H1 (cell line): Measurements from ENCODE around the gene JDP2. TPM values are rescaled to one million over a fixed set of nuclear protein-coding genes. Genes with fewer than 3 reads are reported as not detected.
A peak's percentile ranks its signal among the peaks of the same experiment; 100 is the strongest.

Experiments used
- CTCF ChIA-PET: fragments of 300-600 bp; sonication (Branson Sonifier 250); formaldehyde crosslinking; loops from one replicate; lab custom pipeline; 2021; ENCODE audit not compliant: partially characterized antibody; lab: Charles Lee
- POLR2A ChIA-PET: fragments of 300-600 bp; sonication (Branson Sonifier 250); formaldehyde crosslinking; loops from one replicate; lab custom pipeline; 2021; ENCODE audit warnings: inconsistent platforms; ENCODE audit not compliant: partially characterized antibody; lab: Charles Lee
- DNase-seq, 2 experiments: peaks; one replicate each; pipeline versions ENCODE4 v3.0.0 to v3.0.0-alpha.2; 2010 to 2022; ENCODE audit warnings: low spot score in 2 of 2, low read depth in 1 of 2, mixed read lengths in 1 of 2
- FAIRE-seq: peaks from 2 replicates; lab custom pipeline; 2011; peaks lifted over from hg19 to GRCh38; lab: Jason Lieb, UNC
- H2AFZ ChIP-seq: 2 replicates; pipeline ENCODE4 v1.8.1; 2012; ENCODE audit warnings: low read length, inconsistent platforms
- H2AK5ac ChIP-seq: 2 replicates; pipeline ENCODE4 v1.6.1; 2013; ENCODE audit warnings: low read depth, low read length
- H2BK120ac ChIP-seq: replicated peaks from 2 replicates; pipeline ENCODE3; 2013; ENCODE audit warnings: low read depth, low read length, inconsistent platforms
- H2BK12ac ChIP-seq: 2 replicates; pipeline ENCODE4 v1.6.1; 2013; ENCODE audit warnings: low read depth, low read length
- H2BK15ac ChIP-seq: 2 replicates; pipeline ENCODE4 v1.6.1; 2013; ENCODE audit warnings: low read length
- H2BK20ac ChIP-seq: 2 replicates; pipeline ENCODE4 v1.6.1; 2013; ENCODE audit warnings: low read length
- H2BK5ac ChIP-seq: 2 replicates; pipeline ENCODE4 v1.6.1; 2013; ENCODE audit warnings: low read depth, low read length
- H3K14ac ChIP-seq: 2 replicates; pipeline ENCODE4 v1.6.1; 2013; ENCODE audit warnings: inconsistent platforms; ENCODE audit not compliant: insufficient read length
- H3K18ac ChIP-seq: 2 replicates; pipeline ENCODE4 v1.6.1; 2013; ENCODE audit warnings: low read length; ENCODE audit errors: extremely low read depth
- H3K23ac ChIP-seq: 2 replicates; pipeline ENCODE4 v1.6.1; 2013; ENCODE audit warnings: inconsistent platforms; ENCODE audit not compliant: insufficient read length
- H3K23me2 ChIP-seq: 2 replicates; pipeline ENCODE4 v1.6.1; 2013; ENCODE audit warnings: low read depth, low read length
- H3K27ac ChIP-seq: 2 replicates; pipeline ENCODE4 v1.6.1; 2011; ENCODE audit warnings: low read depth, low read length, inconsistent platforms
- H3K27me3 ChIP-seq, 4 experiments: replicated peaks in 1 of 4; 1 replicate in 1 of 4; 2 replicates in 3 of 4; pipeline versions ENCODE4 v1.6.1 to v1.8.1; 2011 to 2013; ENCODE audit warnings: low read length in 3 of 4, mild to moderate bottlenecking in 3 of 4, inconsistent platforms in 2 of 4, mixed read lengths in 2 of 4, moderate library complexity in 1 of 4; ENCODE audit not compliant: control insufficient read depth in 3 of 4, insufficient read depth in 3 of 4; ENCODE audit errors: extremely low read depth in 1 of 4
- H3K36me3 ChIP-seq, 4 experiments: 2 replicates each; pipeline versions ENCODE4 v1.6.1 to v1.8.1; 2011 to 2013; ENCODE audit warnings: mild to moderate bottlenecking in 4 of 4, low read length in 3 of 4, moderate library complexity in 2 of 4, control low read depth in 1 of 4, inconsistent platforms in 1 of 4; ENCODE audit not compliant: insufficient read depth in 4 of 4, control insufficient read depth in 2 of 4
- H3K4ac ChIP-seq: replicated peaks from 2 replicates; pipeline ENCODE3; 2013; ENCODE audit warnings: low read length, low read depth, mixed read lengths, inconsistent platforms; ENCODE audit not compliant: insufficient read length
- H3K4me1 ChIP-seq, 4 experiments: replicated peaks in 1 of 4; 1 replicate in 1 of 4; 2 replicates in 3 of 4; pipeline versions ENCODE4 v1.6.1 to v1.8.1; 2011 to 2013; ENCODE audit warnings: low read length in 3 of 4, inconsistent platforms in 2 of 4, mixed read lengths in 1 of 4; ENCODE audit not compliant: insufficient read depth in 4 of 4, control insufficient read depth in 3 of 4
- H3K4me2 ChIP-seq, 2 experiments: 2 replicates each; pipeline versions ENCODE4 v1.6.1 to v1.8.1; 2011 to 2013; ENCODE audit warnings: low read depth in 2 of 2, low read length in 2 of 2, control low read depth in 1 of 2, inconsistent platforms in 1 of 2, mild to moderate bottlenecking in 1 of 2; ENCODE audit not compliant: insufficient read depth in 1 of 2
- H3K4me3 ChIP-seq, 4 experiments: fragments of 200-600, 300-600 bp in 1 of 4; sonication (generic), shearing (Covaris generic), sonication (Bioruptor Twin) in 1 of 4; 2 replicates each; pipeline versions ENCODE4 v1.5.1 to v1.8.1; 2011 to 2016; ENCODE audit warnings: low read length in 4 of 4, low read depth in 3 of 4, control low read depth in 2 of 4, inconsistent platforms in 2 of 4, mild to moderate bottlenecking in 2 of 4, mixed read lengths in 1 of 4, moderate library complexity in 1 of 4; ENCODE audit not compliant: insufficient read depth in 2 of 4; ENCODE audit errors: extremely low read depth in 1 of 4
- H3K56ac ChIP-seq: replicated peaks from 2 replicates; pipeline ENCODE3; 2013; ENCODE audit warnings: low read depth, mild to moderate bottlenecking, mixed read lengths, low read length, inconsistent platforms; ENCODE audit not compliant: insufficient read length
- H3K79me1 ChIP-seq: 2 replicates; pipeline ENCODE4 v1.6.1; 2013; ENCODE audit warnings: low read depth, low read length, control low read depth
- H3K79me2 ChIP-seq, 2 experiments: 2 replicates each; pipeline versions ENCODE4 v1.6.1 to v1.8.1; 2012 to 2013; ENCODE audit warnings: low read length in 2 of 2, mild to moderate bottlenecking in 2 of 2, inconsistent platforms in 1 of 2; ENCODE audit not compliant: insufficient read depth in 2 of 2, control insufficient read depth in 1 of 2
- H3K9ac ChIP-seq, 4 experiments: replicated peaks in 1 of 4; 1 replicate in 1 of 4; 2 replicates in 3 of 4; pipeline versions ENCODE4 v1.6.1 to v1.8.1; 2011 to 2013; ENCODE audit warnings: low read depth in 3 of 4, low read length in 3 of 4, control low read depth in 2 of 4, mild to moderate bottlenecking in 2 of 4, moderate library complexity in 2 of 4, inconsistent platforms in 1 of 4; ENCODE audit errors: extremely low read depth in 1 of 4
- H3K9me3 ChIP-seq, 2 experiments: 2 replicates each; pipeline versions ENCODE4 v1.6.1 to v1.8.1; 2012 to 2013; ENCODE audit warnings: mild to moderate bottlenecking in 2 of 2, moderate library complexity in 2 of 2, control low read depth in 1 of 2, inconsistent platforms in 1 of 2, low read depth in 1 of 2, low read length in 1 of 2, mixed read lengths in 1 of 2; ENCODE audit not compliant: insufficient read depth in 2 of 2
- H4K20me1 ChIP-seq, 2 experiments: replicated peaks in 1 of 2; 2 replicates each; pipeline versions ENCODE3 to v1.8.1; 2011 to 2013; ENCODE audit warnings: inconsistent platforms in 2 of 2, low read length in 2 of 2, mild to moderate bottlenecking in 1 of 2; ENCODE audit not compliant: insufficient read depth in 2 of 2, control insufficient read depth in 1 of 2
- H4K5ac ChIP-seq: 2 replicates; pipeline ENCODE4 v1.6.1; 2013; ENCODE audit warnings: low read length, low read depth, mixed read lengths, inconsistent platforms; ENCODE audit not compliant: insufficient read length
- H4K8ac ChIP-seq: 2 replicates; pipeline ENCODE4 v1.8.0; 2013; ENCODE audit warnings: mild to moderate bottlenecking, moderate library complexity, low read length, inconsistent platforms; ENCODE audit not compliant: insufficient read depth; ENCODE audit errors: extremely low read depth
- H4K91ac ChIP-seq: replicated peaks from 2 replicates; pipeline ENCODE3; 2013; ENCODE audit warnings: low read length, mixed read lengths, inconsistent platforms; ENCODE audit not compliant: insufficient read length
- ASH2L ChIP-seq: fragments of 200-600, 300-600 bp; sonication (generic); IDR thresholded peaks from one replicate; pipeline ENCODE4 v1.7.1; 2017; ENCODE audit warnings: low read length
- GTF2F1 ChIP-seq: IDR thresholded peaks from 2 replicates; pipeline ENCODE4 v1.6.1; 2012; ENCODE audit warnings: low read depth, low read length, improper control_type of control experiment, borderline replicate concordance
- JUND ChIP-seq: IDR thresholded peaks from 2 replicates; pipeline ENCODE4 v1.6.1; 2011; ENCODE audit warnings: mild to moderate bottlenecking, improper control_type of control experiment, low read length
- MAFK ChIP-seq: IDR thresholded peaks from 2 replicates; pipeline ENCODE4 v1.6.1; 2012; ENCODE audit warnings: low read depth, mild to moderate bottlenecking, improper control_type of control experiment, low read length
- RXRA ChIP-seq: IDR thresholded peaks from 2 replicates; pipeline ENCODE4 v1.6.1; 2011; ENCODE audit warnings: low read depth, mild to moderate bottlenecking, low read length, moderate library complexity; ENCODE audit not compliant: insufficient read depth
- ZNF274 ChIP-seq: IDR thresholded peaks from 2 replicates; pipeline ENCODE4 v1.7.0; 2012; ENCODE audit warnings: low read length, borderline replicate concordance; ENCODE audit errors: extremely low read depth
- WGBS, 2 experiments: shearing (Covaris generic) in 1 of 2; methylation state at CpG; one replicate each; pipeline versions ENCODE4 v1.1.6 to v1.1.7; 2013 to 2015; ENCODE audit warnings: low lambda C conversion rate in 2 of 2, mixed read lengths in 2 of 2, inconsistent platforms in 1 of 2, low coverage in 1 of 2, missing lambda C conversion rate in 1 of 2; ENCODE audit not compliant: insufficient replicate concordance in 2 of 2, insufficient coverage in 1 of 2, insufficient read length in 1 of 2; ENCODE audit errors: extremely low coverage in 1 of 2, missing lambda C conversion rate in 1 of 2; 5-methylcytosine and 5-hydroxymethylcytosine counted together
- polyA plus RNA-seq, 7 experiments: library from polyadenylated mRNA; depleted of rRNA in 3 of 7; stranded (reverse) in 5 of 7; unstranded in 2 of 7; fragments of >200 nt in 5 of 7; fragments of 200-250 nt in 2 of 7; gene quantifications; 1 replicate in 5 of 7; 2 replicates in 1 of 7; 4 replicates in 1 of 7; pipeline versions ENCODE4 v1.2.1 to v1.2.3, GENCODE V29; 2011 to 2013; ENCODE audit warnings: missing spikeins in 2 of 7, mixed read lengths in 2 of 7
- total RNA-seq: library from RNA; stranded (reverse); fragmentation: NEBNext Ultra II Directional; extraction: Animal tissue kit (Norgen Biotek cat#: 25700); gene quantifications from 2 replicates; pipeline ENCODE4 v1.2.1, GENCODE V29; 2021
- TF ChIP-seq, protein P1 (sequence below), 3 experiments: IDR thresholded peaks; 1 replicate in 2 of 3; 2 replicates in 1 of 3; pipeline versions ENCODE4 v1.5.1 to v1.6.1; 2011; ENCODE audit warnings: low read length in 3 of 3, mild to moderate bottlenecking in 3 of 3, inconsistent platforms in 2 of 3, low read depth in 1 of 3, moderate library complexity in 1 of 3; ENCODE audit not compliant: insufficient read depth in 1 of 3; ENCODE audit errors: control extremely low read depth in 1 of 3
- TF ChIP-seq, protein P2 (sequence below): IDR thresholded peaks from 2 replicates; pipeline ENCODE4 v1.6.1; 2011; ENCODE audit warnings: low read length, improper control_type of control experiment

JDP2 gene
- total and polyA plus RNA-seq, 2 of the 8 experiments (the other 6 are each of a cell fraction or from before 2014, with no cell fraction given) = 8.9 to 27.2 TPM

DNA sequence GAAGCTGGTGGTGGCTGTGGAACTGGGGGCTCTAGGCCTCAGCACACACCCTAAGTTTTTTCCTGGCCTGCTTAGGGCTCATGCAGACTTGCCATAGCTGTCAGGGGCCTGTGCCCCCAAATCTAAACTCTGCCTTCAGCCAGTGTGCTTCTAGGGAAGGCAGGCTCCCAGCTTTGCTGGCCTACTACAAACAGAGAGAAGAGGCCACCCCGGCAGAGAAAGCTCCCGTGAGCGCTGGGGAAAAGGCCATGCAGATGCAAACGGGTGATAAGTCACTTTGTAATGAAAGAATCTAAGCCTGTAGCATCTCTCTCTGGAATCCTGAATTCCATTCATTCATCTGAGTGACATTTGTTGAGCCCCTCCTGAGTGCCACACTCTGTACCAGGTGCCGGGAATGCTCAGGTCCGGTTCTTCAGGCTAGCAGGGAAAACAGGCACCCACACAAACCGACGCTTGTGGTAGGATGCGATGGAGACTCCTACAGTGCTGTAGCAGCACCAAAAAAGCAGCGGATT is 29.9 kb downstream of the JDP2 start:
- H2BK15ac ChIP-seq = no peak overlapping the region
- H3K14ac ChIP-seq = no peak overlapping the region
- H3K79me2 ChIP-seq = peaks cover 0 to 43% of the 10 kb centered on the region in 2 experiments; a peak in 2 of 4 replicates
- no peak overlapping the region for H3K4ac ChIP-seq
- no peaks in the 10 kb centered on the region for H3K9me3 ChIP-seq
- H3K27ac ChIP-seq = 0 out of 2 replicates have a peak overlapping the region, but pooled peaks have one; percentile 27
- POLR2A ChIA-PET = interaction anchor here (1.0 to 2.1 kb wide), 3 partner anchors 11 to 33 kb away, joined by 3 to 12 read pairs (median 3); partner anchors contain the start of gene JDP2
- H3K18ac ChIP-seq = peak overlapping the region; percentile 38; the same call in 1 of the 2 replicates
- H2AFZ ChIP-seq = no peak overlapping the region
- H3K56ac ChIP-seq = no peak overlapping the region
- H2AK5ac ChIP-seq = peak overlapping the region; percentile 49; the same call in 1 of the 2 replicates
- H4K8ac ChIP-seq = peak overlapping the region; percentile 11; the same call in 1 of the 2 replicates
- no peak overlapping the region for H3K23ac ChIP-seq
- H2BK12ac ChIP-seq = peak overlapping the region; percentile 43; the same call in 1 of the 2 replicates
- no peaks in the 10 kb centered on the region for H4K20me1 ChIP-seq
- no peak overlapping the region for H3K9ac ChIP-seq
- H2BK20ac ChIP-seq = no peak overlapping the region
- peak overlapping the region; percentile 11 for H4K91ac ChIP-seq
- H3K23me2 ChIP-seq = no peaks in the 10 kb centered on the region
- FAIRE-seq (no peak), DNase-seq (no peak)
- H3K4me3 ChIP-seq = no peak overlapping the region
- peaks cover 0 to 13% (median 0%) of the 10 kb centered on the region in 4 experiments; a peak in 2 of 8 replicates for H3K36me3 ChIP-seq
- no peak overlapping the region for H2BK120ac ChIP-seq
- CTCF ChIA-PET = interaction anchor here (0.8 to 1.3 kb wide), 9 partner anchors 9 to 150 kb away, joined by 3 to 5 read pairs (median 4); no protein-coding TSS in a partner anchor
- H4K5ac ChIP-seq = no peak overlapping the region
- H3K4me2 ChIP-seq = no peak overlapping the region
- peaks cover 5% of the 10 kb centered on the region; the same call in 1 of the 2 replicates for H3K79me1 ChIP-seq
- no peaks in the 10 kb centered on the region for H3K27me3 ChIP-seq
- 68% methylated on average over 10 of the region's 10 CpGs; no CpG with 5 or more reads in 1 of the 2 experiments for WGBS, 2 experiments
- peaks cover 13 to 27% (median 22%) of the 10 kb centered on the region in 4 experiments for H3K4me1 ChIP-seq
- H2BK5ac ChIP-seq = peak overlapping the region; percentile 76; the same call in 1 of the 2 replicates
- TF ChIP-seq, protein P1, sequence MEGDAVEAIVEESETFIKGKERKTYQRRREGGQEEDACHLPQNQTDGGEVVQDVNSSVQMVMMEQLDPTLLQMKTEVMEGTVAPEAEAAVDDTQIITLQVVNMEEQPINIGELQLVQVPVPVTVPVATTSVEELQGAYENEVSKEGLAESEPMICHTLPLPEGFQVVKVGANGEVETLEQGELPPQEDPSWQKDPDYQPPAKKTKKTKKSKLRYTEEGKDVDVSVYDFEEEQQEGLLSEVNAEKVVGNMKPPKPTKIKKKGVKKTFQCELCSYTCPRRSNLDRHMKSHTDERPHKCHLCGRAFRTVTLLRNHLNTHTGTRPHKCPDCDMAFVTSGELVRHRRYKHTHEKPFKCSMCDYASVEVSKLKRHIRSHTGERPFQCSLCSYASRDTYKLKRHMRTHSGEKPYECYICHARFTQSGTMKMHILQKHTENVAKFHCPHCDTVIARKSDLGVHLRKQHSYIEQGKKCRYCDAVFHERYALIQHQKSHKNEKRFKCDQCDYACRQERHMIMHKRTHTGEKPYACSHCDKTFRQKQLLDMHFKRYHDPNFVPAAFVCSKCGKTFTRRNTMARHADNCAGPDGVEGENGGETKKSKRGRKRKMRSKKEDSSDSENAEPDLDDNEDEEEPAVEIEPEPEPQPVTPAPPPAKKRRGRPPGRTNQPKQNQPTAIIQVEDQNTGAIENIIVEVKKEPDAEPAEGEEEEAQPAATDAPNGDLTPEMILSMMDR (IDR thresholded peaks at IDR 0.05; ENCODE audit: control extremely low read depth in 1 of 3, insufficient read depth in 1 of 3, low read depth in 1 of 3, low read length in 3 of 3) = no peak
- TF ChIP-seq GTF2F1 = no peak
- TF ChIP-seq ASH2L = no peak
- TF ChIP-seq JUND = no peak
- TF ChIP-seq, protein P2, sequence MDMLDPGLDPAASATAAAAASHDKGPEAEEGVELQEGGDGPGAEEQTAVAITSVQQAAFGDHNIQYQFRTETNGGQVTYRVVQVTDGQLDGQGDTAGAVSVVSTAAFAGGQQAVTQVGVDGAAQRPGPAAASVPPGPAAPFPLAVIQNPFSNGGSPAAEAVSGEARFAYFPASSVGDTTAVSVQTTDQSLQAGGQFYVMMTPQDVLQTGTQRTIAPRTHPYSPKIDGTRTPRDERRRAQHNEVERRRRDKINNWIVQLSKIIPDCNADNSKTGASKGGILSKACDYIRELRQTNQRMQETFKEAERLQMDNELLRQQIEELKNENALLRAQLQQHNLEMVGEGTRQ = no peak
- TF ChIP-seq RXRA = no peak
- TF ChIP-seq MAFK = no peak
- TF ChIP-seq ZNF274 = no peak
